Measurements from ENCODE around the gene S100Z.

S100Z gene

GRCh38 chr5:76866503-76866902 is 16.7 kb downstream of the S100Z start:
- TF ChIP-seq, protein P1, sequence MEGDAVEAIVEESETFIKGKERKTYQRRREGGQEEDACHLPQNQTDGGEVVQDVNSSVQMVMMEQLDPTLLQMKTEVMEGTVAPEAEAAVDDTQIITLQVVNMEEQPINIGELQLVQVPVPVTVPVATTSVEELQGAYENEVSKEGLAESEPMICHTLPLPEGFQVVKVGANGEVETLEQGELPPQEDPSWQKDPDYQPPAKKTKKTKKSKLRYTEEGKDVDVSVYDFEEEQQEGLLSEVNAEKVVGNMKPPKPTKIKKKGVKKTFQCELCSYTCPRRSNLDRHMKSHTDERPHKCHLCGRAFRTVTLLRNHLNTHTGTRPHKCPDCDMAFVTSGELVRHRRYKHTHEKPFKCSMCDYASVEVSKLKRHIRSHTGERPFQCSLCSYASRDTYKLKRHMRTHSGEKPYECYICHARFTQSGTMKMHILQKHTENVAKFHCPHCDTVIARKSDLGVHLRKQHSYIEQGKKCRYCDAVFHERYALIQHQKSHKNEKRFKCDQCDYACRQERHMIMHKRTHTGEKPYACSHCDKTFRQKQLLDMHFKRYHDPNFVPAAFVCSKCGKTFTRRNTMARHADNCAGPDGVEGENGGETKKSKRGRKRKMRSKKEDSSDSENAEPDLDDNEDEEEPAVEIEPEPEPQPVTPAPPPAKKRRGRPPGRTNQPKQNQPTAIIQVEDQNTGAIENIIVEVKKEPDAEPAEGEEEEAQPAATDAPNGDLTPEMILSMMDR (IDR thresholded peaks at IDR 0.05; ENCODE audit: unreplicated experiment in 3 of 3) = no peak
- H3K4me3 Mint-ChIP-seq = no peak overlapping the region
- no peaks in the 10 kb centered on the region for H3K9me3 Mint-ChIP-seq
- H3K4me1 Mint-ChIP-seq = peaks cover 16% of the 10 kb centered on the region
- no peaks in the 10 kb centered on the region for H3K36me3 Mint-ChIP-seq (ENCODE audit: low read depth)
- no peak overlapping the region for H3K27ac Mint-ChIP-seq
- H3K27me3 Mint-ChIP-seq (ENCODE audit: low read depth) = no peaks in the 10 kb centered on the region

GRCh38 chr5:76867038-76867437 is 17.2 kb downstream of the S100Z start:
- H3K27me3 Mint-ChIP-seq (ENCODE audit: low read depth) = no peaks in the 10 kb centered on the region
- no peak overlapping the region for H3K4me3 Mint-ChIP-seq
- peaks cover 11% of the 10 kb centered on the region for H3K4me1 Mint-ChIP-seq
- TF ChIP-seq, protein P1 (IDR thresholded peaks at IDR 0.05; ENCODE audit: unreplicated experiment in 3 of 3) = no peak
- H3K27ac Mint-ChIP-seq = no peak overlapping the region
- H3K9me3 Mint-ChIP-seq = no peaks in the 10 kb centered on the region
- H3K36me3 Mint-ChIP-seq (ENCODE audit: low read depth) = no peaks in the 10 kb centered on the region

DNA sequence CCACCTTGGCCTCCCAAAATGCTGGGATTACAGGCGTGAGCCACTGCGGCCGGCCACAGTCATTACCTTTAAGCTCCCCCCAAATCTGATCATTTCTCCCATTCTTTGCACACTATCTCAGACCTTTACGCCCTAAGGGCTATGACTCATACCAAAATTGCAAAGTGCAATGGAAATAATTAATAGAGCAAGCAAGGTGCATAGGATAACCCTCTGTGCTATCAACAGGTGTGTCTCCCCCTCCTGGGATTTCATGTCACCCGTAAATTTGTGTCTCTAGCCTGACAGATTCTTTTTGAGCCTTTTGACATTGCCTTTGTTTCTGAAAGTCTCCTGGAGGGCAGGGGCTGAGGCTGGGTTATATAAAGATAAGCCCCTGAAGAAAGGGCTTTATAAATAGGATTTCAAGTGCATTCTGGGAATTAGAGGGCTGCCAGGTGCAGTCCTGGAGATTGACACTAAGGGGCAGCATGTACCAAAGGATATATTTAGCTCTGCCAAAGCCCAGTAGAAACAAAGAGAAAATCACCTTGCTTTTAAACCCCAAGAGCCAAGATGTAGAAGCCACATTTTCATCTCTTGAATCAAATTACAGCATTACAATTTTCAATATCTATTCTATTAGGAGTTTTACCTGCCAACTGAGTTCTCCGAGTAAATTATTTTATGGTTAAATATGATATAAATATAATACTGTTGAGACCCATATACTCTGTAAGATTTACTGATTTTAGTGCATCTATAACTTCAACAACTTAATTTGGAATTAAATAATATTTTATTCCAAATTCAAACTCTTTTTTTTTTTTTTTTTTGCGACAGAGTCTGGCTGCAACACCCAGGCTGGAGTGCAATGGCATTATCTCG is 18.2 kb downstream of the S100Z start:
- H3K9me3 Mint-ChIP-seq = no peaks in the 10 kb centered on the region
- no peak overlapping the region for H3K4me3 Mint-ChIP-seq
- no peaks in the 10 kb centered on the region for H3K27me3 Mint-ChIP-seq (ENCODE audit: low read depth)
- H3K36me3 Mint-ChIP-seq (ENCODE audit: low read depth) = no peaks in the 10 kb centered on the region
- peaks cover 6% of the 10 kb centered on the region for H3K4me1 Mint-ChIP-seq
- TF ChIP-seq, protein P1 (IDR thresholded peaks at IDR 0.05; ENCODE audit: unreplicated experiment in 3 of 3) = peak; percentile 82 to 92 (median 87)
- peak overlapping the region in 2 of 3 experiments; percentile 17 to 33 for H3K27ac Mint-ChIP-seq

GRCh38 chr5:76870046-76870445 is 20.2 kb downstream of the S100Z start:
- TF ChIP-seq, protein P1 (IDR thresholded peaks at IDR 0.05; ENCODE audit: unreplicated experiment in 3 of 3) = no peak
- no peaks in the 10 kb centered on the region for H3K36me3 Mint-ChIP-seq (ENCODE audit: low read depth)
- H3K4me1 Mint-ChIP-seq = peaks cover 12% of the 10 kb centered on the region
- H3K27me3 Mint-ChIP-seq (ENCODE audit: low read depth) = peaks cover 4% of the 10 kb centered on the region
- no peak overlapping the region for H3K4me3 Mint-ChIP-seq
- no peaks in the 10 kb centered on the region for H3K9me3 Mint-ChIP-seq
- H3K27ac Mint-ChIP-seq = no peak overlapping the region

- peaks cover 6% of the 10 kb centered on the region for H3K4me1 Mint-ChIP-seq
- no peak overlapping the region for H3K4me3 Mint-ChIP-seq
- TF ChIP-seq, protein P1 (IDR thresholded peaks at IDR 0.05; ENCODE audit: unreplicated experiment in 3 of 3) = no peak
- H3K9me3 Mint-ChIP-seq = no peaks in the 10 kb centered on the region
- no peak overlapping the region for H3K27ac Mint-ChIP-seq
- no peaks in the 10 kb centered on the region for H3K36me3 Mint-ChIP-seq (ENCODE audit: low read depth)
- peaks cover 4% of the 10 kb centered on the region for H3K27me3 Mint-ChIP-seq (ENCODE audit: low read depth)
These were observed 24.3 kb downstream of the S100Z start for GRCh38 chr5:76874088-76874581.
